ENCODE data around the gene NFATC1. TPM values are rescaled to one million over a fixed set of nuclear protein-coding genes. Genes with fewer than 3 reads are reported as not detected.

Gene NFATC1
- total and polyA plus RNA-seq, 2 donors (not counting 1 experiment from before 2014, with no cell fraction given) = 0.92 to 4.3 TPM

DNA sequence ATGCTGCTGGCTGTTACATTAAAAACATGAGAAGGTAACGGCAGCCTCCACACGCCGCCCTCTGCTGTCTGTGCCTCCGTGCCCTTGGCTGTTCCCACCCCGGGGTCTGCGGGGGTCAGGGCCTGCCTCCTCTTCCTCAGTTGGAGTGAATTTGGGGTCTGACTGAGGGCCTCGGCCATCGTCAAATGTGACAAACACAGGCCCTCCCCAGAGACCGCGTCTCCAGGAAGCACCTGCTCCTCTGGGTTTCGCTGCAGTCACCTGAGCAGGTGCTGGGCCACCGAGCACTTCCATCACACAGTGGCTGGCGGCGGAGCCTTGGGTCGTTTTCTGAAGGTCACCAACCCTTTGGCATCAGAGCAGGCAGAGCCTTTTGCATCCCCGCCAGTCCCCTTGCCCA lies 70.9 kb downstream of the NFATC1 start:
- TF ChIP-seq EZH2 (IDR thresholded peaks at IDR 0.05; ENCODE audit: low read length, missing control alignments) = no peak
- TF ChIP-seq, protein P1, sequence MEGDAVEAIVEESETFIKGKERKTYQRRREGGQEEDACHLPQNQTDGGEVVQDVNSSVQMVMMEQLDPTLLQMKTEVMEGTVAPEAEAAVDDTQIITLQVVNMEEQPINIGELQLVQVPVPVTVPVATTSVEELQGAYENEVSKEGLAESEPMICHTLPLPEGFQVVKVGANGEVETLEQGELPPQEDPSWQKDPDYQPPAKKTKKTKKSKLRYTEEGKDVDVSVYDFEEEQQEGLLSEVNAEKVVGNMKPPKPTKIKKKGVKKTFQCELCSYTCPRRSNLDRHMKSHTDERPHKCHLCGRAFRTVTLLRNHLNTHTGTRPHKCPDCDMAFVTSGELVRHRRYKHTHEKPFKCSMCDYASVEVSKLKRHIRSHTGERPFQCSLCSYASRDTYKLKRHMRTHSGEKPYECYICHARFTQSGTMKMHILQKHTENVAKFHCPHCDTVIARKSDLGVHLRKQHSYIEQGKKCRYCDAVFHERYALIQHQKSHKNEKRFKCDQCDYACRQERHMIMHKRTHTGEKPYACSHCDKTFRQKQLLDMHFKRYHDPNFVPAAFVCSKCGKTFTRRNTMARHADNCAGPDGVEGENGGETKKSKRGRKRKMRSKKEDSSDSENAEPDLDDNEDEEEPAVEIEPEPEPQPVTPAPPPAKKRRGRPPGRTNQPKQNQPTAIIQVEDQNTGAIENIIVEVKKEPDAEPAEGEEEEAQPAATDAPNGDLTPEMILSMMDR (conservative IDR thresholded peaks at IDR 0.05 in 1 of 2, IDR thresholded peaks at IDR 0.05 in 1 of 2; ENCODE audit: low read depth in 1 of 2, low read length in 2 of 2) = no peak
- Histone ChIP-seq H3K27me3 (ENCODE audit: control insufficient read depth, insufficient read depth, low read length) (no peaks in the 10 kb centered on the region), H3K4me1 (ENCODE audit: control insufficient read depth, extremely low read depth, insufficient read depth, low read length) (no peaks in the 10 kb centered on the region), H3K36me3 (ENCODE audit: control insufficient read depth, insufficient read depth, low read length) (no peaks in the 10 kb centered on the region), H2AFZ (ENCODE audit: low read length) (no peak overlapping the region), H3K79me2 (ENCODE audit: control insufficient read depth, insufficient read depth, low read length) (no peaks in the 10 kb centered on the region), H3K27ac (ENCODE audit: insufficient read depth, low read length) (no peak overlapping the region), H3K9me3 (ENCODE audit: control insufficient read depth, insufficient read depth, low read depth, low read length) (no peaks in the 10 kb centered on the region), H4K20me1 (ENCODE audit: control insufficient read depth, extremely low read depth, insufficient read depth, low read length) (no peaks in the 10 kb centered on the region), H3K9ac (ENCODE audit: insufficient read depth, low read length) (no peak overlapping the region), H3K4me3 (replicated peaks in 1 of 4; ENCODE audit: control extremely low read depth in 1 of 4, insufficient read depth in 1 of 4, low read depth in 3 of 4, low read length in 4 of 4) (no peak overlapping the region), H3K4me2 (ENCODE audit: extremely low read depth, insufficient read depth, low read length) (no peak overlapping the region)
- DNase-seq (ENCODE audit: low read depth in 2 of 2) = no peak

DNA sequence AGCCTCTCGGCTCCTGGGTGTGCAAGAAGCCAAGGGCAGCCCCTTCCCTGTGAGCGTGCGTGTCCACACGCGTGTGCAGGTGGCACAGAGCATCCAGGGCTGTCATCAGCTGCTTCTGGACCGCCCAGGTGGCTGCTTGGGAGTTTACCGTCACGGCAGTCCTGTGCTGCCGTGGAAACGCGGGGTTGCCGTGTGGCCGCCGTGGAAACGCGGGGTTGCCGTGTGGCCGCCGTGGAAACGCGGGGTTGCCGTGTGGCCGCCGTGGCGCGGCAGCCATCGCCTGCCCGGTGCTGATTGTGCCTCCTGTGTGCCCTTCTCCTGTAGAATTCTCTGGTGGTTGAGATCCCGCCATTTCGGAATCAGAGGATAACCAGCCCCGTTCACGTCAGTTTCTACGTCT lies 71.4 kb downstream of the NFATC1 start:
- Histone ChIP-seq H3K9ac (ENCODE audit: insufficient read depth, low read length) (no peak overlapping the region), H3K27ac (ENCODE audit: insufficient read depth, low read length) (no peak overlapping the region), H3K79me2 (ENCODE audit: control insufficient read depth, insufficient read depth, low read length) (no peaks in the 10 kb centered on the region), H3K27me3 (ENCODE audit: control insufficient read depth, insufficient read depth, low read length) (no peaks in the 10 kb centered on the region), H3K4me3 (replicated peaks in 1 of 4; ENCODE audit: control extremely low read depth in 1 of 4, insufficient read depth in 1 of 4, low read depth in 3 of 4, low read length in 4 of 4) (no peak overlapping the region), H3K9me3 (ENCODE audit: control insufficient read depth, insufficient read depth, low read depth, low read length) (no peaks in the 10 kb centered on the region), H3K4me1 (ENCODE audit: control insufficient read depth, extremely low read depth, insufficient read depth, low read length) (no peaks in the 10 kb centered on the region), H3K36me3 (ENCODE audit: control insufficient read depth, insufficient read depth, low read length) (no peaks in the 10 kb centered on the region), H2AFZ (ENCODE audit: low read length) (no peak overlapping the region), H3K4me2 (ENCODE audit: extremely low read depth, insufficient read depth, low read length) (no peak overlapping the region), H4K20me1 (ENCODE audit: control insufficient read depth, extremely low read depth, insufficient read depth, low read length) (no peaks in the 10 kb centered on the region)
- TF ChIP-seq, protein P1 (conservative IDR thresholded peaks at IDR 0.05 in 1 of 2, IDR thresholded peaks at IDR 0.05 in 1 of 2; ENCODE audit: low read depth in 1 of 2, low read length in 2 of 2) = no peak
- TF ChIP-seq EZH2 (IDR thresholded peaks at IDR 0.05; ENCODE audit: low read length, missing control alignments) = no peak
- no peak for DNase-seq (ENCODE audit: low read depth in 2 of 2)

DNA sequence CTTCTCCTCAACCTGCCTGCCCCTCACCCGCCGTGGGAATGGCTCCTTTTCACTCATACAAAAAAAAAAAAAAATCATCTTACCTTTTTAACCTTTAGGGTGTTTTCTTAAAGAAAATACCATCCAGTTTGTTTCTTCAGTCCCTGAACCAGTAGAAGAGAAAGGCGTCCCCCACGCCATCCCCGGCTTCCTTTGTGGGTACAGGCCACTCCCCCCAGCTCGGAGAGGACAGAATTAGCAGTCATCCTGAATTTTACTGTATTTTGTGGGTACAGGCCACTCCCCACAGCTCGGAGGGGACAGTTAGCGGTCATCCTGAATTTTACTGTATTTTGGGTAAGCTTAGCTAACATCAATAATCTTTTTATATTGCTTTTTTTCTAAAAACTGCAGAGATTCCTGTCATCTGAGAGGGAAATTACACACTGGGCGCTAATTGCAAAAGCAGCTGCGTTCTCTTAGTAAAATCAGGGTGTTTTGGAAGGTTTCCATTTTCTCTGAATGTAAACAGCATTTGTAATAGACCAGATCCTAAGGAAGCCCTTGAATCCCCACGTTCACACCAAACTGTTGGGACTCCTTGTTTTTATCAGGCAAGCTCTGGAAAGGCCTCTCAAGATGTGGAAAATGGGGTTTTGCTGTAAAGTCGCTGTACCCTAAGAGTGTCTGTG lies 72.5 kb downstream of the NFATC1 start:
- Histone ChIP-seq H4K20me1 (ENCODE audit: control insufficient read depth, extremely low read depth, insufficient read depth, low read length) (no peaks in the 10 kb centered on the region), H3K9ac (ENCODE audit: insufficient read depth, low read length) (no peak overlapping the region), H3K79me2 (ENCODE audit: control insufficient read depth, insufficient read depth, low read length) (no peaks in the 10 kb centered on the region), H3K9me3 (ENCODE audit: control insufficient read depth, insufficient read depth, low read depth, low read length) (no peaks in the 10 kb centered on the region), H3K27ac (ENCODE audit: insufficient read depth, low read length) (no peak overlapping the region), H2AFZ (ENCODE audit: low read length) (no peak overlapping the region), H3K27me3 (ENCODE audit: control insufficient read depth, insufficient read depth, low read length) (no peaks in the 10 kb centered on the region), H3K4me2 (ENCODE audit: extremely low read depth, insufficient read depth, low read length) (no peak overlapping the region), H3K4me1 (ENCODE audit: control insufficient read depth, extremely low read depth, insufficient read depth, low read length) (no peaks in the 10 kb centered on the region), H3K4me3 (replicated peaks in 1 of 4; ENCODE audit: control extremely low read depth in 1 of 4, insufficient read depth in 1 of 4, low read depth in 3 of 4, low read length in 4 of 4) (no peak overlapping the region), H3K36me3 (ENCODE audit: control insufficient read depth, insufficient read depth, low read length) (no peaks in the 10 kb centered on the region)
- DNase-seq (ENCODE audit: low read depth in 2 of 2) = peak in 1 of 2 donors; percentile 15
- TF ChIP-seq, protein P1 (conservative IDR thresholded peaks at IDR 0.05 in 1 of 2, IDR thresholded peaks at IDR 0.05 in 1 of 2; ENCODE audit: low read depth in 1 of 2, low read length in 2 of 2) = no peak
- no peak for TF ChIP-seq EZH2 (IDR thresholded peaks at IDR 0.05; ENCODE audit: low read length, missing control alignments)
